HG03097 (cell line): ENCODE data around the gene MCUR1.

ENCODE experiments used
- ATAC-seq: cut with Tn5 transposase; IDR thresholded peaks from one replicate; pipeline ENCODE4 v1.9.1; 2021; ENCODE audit not compliant: unreplicated experiment, low FRiP score

Gene MCUR1

GRCh38 chr6:13743736-13744127, 70.6 kb downstream of the MCUR1 start:
- no peak for ATAC-seq

DNA sequence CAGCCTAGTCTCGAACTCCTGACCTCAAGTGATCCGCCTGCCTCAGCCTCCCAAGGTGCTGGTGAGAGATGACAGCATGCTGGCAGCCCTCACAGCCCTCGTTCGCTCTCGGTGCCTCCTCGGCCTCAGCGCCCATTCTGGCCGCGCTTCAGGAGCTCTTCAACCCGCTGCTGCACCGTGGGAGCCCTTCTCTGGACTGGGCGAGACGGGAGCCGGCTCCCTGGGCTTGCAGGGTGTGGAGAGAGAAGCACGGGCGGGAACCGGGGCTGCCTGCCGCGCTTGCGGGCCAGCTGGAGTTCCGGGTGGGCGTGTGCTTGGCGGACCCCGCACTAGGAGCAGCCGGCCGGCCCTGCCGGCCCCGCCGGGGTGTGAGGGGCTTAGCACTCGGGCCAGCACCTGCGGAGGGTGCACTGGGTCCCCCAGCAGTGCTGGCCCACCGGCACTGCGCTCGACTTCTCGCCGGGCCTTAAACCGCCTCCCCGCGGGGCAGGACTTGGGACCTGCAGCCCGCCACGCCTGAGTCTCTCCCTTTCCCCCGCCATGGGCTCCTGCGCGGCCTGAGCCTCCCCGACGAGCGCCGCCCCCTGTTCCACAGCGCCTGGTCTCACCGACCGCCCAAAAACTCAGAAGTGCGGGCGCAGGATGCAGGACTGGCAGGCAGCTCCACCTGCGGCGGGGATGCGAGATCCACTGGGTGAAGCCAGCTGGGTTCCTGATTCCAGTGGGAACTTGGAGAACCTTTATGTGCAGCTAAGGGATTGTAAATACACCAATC, 71.2 kb downstream of the MCUR1 start:
- no peak for ATAC-seq

DNA sequence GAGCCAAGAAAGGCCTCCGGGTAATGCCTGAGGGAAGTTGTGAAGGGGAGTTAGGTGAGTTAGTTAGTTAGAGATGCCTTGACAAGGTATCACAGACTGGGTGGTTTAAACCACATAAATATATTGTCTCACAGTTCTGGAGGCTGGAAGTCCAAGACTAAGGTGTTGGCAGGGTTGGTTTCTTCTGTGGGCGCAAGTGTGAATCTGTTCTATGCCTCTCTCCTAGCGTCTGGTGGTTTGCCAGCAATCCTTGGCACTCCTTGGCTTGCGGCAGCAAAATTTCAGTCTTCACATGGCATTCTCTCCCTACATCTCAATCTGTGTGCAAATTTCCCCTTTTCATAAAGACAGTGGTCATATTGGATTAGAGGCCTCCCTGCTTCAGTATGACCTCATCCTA, 73.0 kb downstream of the MCUR1 start:
- ATAC-seq = no peak
